ENCODE data around the gene PCLO. TPM values are rescaled to one million over a fixed set of nuclear protein-coding genes. Genes with fewer than 3 reads are reported as not detected.

The PCLO gene
- total RNA-seq, 1 experiment from 2014 or later = 3.1 TPM

- Histone ChIP-seq H3K4ac (ENCODE audit: low read depth, low read length) (no peak overlapping the region), H3K23ac (ENCODE audit: insufficient read length, low read depth, low read length) (no peak overlapping the region), H3K18ac (ENCODE audit: insufficient read length, low read depth, low read length) (no peak overlapping the region), H3K9me3 (ENCODE audit: control insufficient read depth, low read depth, low read length) (no peaks in the 10 kb centered on the region), H3K14ac (ENCODE audit: insufficient read depth, low read length) (no peak overlapping the region), H4K20me1 (ENCODE audit: control insufficient read depth, insufficient read depth, insufficient read length) (no peaks in the 10 kb centered on the region), H2AFZ (ENCODE audit: low read length) (no peak overlapping the region), H3K4me1 (ENCODE audit: insufficient read depth, low read length) (no peaks in the 10 kb centered on the region), H4K8ac (replicated peaks; ENCODE audit: insufficient read length, low read depth, low read length) (no peak overlapping the region), H2AK5ac (ENCODE audit: insufficient read length, low read length) (no peak overlapping the region), H2BK12ac (ENCODE audit: insufficient read length, low read depth, low read length) (no peak overlapping the region), H3K79me1 (ENCODE audit: insufficient read depth, low read depth, low read length, poor library complexity, severe bottlenecking) (no peaks in the 10 kb centered on the region), H2BK120ac (ENCODE audit: low read depth, low read length, poor library complexity, severe bottlenecking) (no peak overlapping the region), H2BK5ac (ENCODE audit: insufficient read length, low read length) (no peak overlapping the region), H4K5ac (ENCODE audit: insufficient read length, low read depth, low read length) (no peak overlapping the region), H2BK20ac (ENCODE audit: low read depth, low read length, poor library complexity, severe bottlenecking) (no peak overlapping the region), H3K9ac (ENCODE audit: extremely low read depth, insufficient read length, low read length) (no peak overlapping the region), H3K4me2 (ENCODE audit: insufficient read depth, insufficient read length, low read length) (no peak overlapping the region), H3K27me3 (ENCODE audit: insufficient read depth, low read length) (no peaks in the 10 kb centered on the region), H3K27ac (ENCODE audit: insufficient read length, low read depth, low read length) (no peak overlapping the region), H2BK15ac (ENCODE audit: low read depth, low read length) (no peak overlapping the region), H4K91ac (ENCODE audit: insufficient read length, low read depth, low read length) (no peak overlapping the region), H3K56ac (ENCODE audit: insufficient read length, low read depth, low read length) (no peak overlapping the region), H3T11ph (ENCODE audit: low read length) (no peak overlapping the region), H3K23me2 (ENCODE audit: insufficient read length, low read depth, low read length, poor library complexity, severe bottlenecking) (no peaks in the 10 kb centered on the region), H3K79me2 (ENCODE audit: insufficient read depth, low read length) (no peaks in the 10 kb centered on the region)
- Mint-ChIP-seq H3K36me3 (ENCODE audit: insufficient read depth in 1 of 3, low read depth in 3 of 3) (no peaks in the 10 kb centered on the region), H3K9me3 (no peaks in the 10 kb centered on the region), H3K27me3 (ENCODE audit: low read depth) (no peaks in the 10 kb centered on the region), H3K27ac (0 out of 7 replicates have a peak overlapping the region, but pooled peaks of 1 of the 3 experiments have one; percentile 9), H3K4me3 (no peak overlapping the region), H3K4me1 (peaks cover 4 to 5% of the 10 kb centered on the region in 2 experiments)
- TF ChIP-seq, protein P1, sequence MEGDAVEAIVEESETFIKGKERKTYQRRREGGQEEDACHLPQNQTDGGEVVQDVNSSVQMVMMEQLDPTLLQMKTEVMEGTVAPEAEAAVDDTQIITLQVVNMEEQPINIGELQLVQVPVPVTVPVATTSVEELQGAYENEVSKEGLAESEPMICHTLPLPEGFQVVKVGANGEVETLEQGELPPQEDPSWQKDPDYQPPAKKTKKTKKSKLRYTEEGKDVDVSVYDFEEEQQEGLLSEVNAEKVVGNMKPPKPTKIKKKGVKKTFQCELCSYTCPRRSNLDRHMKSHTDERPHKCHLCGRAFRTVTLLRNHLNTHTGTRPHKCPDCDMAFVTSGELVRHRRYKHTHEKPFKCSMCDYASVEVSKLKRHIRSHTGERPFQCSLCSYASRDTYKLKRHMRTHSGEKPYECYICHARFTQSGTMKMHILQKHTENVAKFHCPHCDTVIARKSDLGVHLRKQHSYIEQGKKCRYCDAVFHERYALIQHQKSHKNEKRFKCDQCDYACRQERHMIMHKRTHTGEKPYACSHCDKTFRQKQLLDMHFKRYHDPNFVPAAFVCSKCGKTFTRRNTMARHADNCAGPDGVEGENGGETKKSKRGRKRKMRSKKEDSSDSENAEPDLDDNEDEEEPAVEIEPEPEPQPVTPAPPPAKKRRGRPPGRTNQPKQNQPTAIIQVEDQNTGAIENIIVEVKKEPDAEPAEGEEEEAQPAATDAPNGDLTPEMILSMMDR (conservative IDR thresholded peaks at IDR 0.05) = no peak
- no peak for DNase-seq
- no CpG with 5 or more reads among the region's 4 CpGs for WGBS (ENCODE audit: extremely low coverage, insufficient read length, low lambda C conversion rate)
Observed at GRCh38 chr7:82851121-82851520, 311.6 kb downstream of the PCLO start.
